Colonic mucosa (tissue), 4 donors: Measurements from ENCODE around the gene EYA2. TPM values are rescaled to one million over a fixed set of nuclear protein-coding genes. Genes with fewer than 3 reads are reported as not detected.

Experiments
- DNase-seq: peaks from one replicate; pipeline ENCODE4 v3.0.0-alpha.2; 2020
- H3K27ac ChIP-seq: fragments of 200-600 bp; one replicate; pipeline ENCODE4 v1.8.0; 2021
- H3K27me3 ChIP-seq: fragments of 200-600 bp; one replicate; pipeline ENCODE4 v1.8.0; 2021
- H3K36me3 ChIP-seq: fragments of 200-600 bp; one replicate; pipeline ENCODE4 v1.8.0; 2021
- H3K4me1 ChIP-seq: fragments of 200-600 bp; one replicate; pipeline ENCODE4 v1.8.0; 2021; ENCODE audit warnings: mild to moderate bottlenecking
- H3K4me3 ChIP-seq: fragments of 200-600 bp; one replicate; pipeline ENCODE4 v1.8.0; 2021
- H3K9ac ChIP-seq, 2 donors: one replicate each; pipeline ENCODE4 v1.7.0; 2013; ENCODE audit warnings: control low read depth in 2 of 2, low read depth in 2 of 2, low read length in 2 of 2
- H3K9me3 ChIP-seq: fragments of 200-600 bp; one replicate; pipeline ENCODE4 v1.8.0; 2021
- intact Hi-C: fragments of 100-400 bp; cut with DNase I; formaldehyde crosslinking; loops from one replicate; pipeline ENCODE4 v1.14.1; 2022
- total RNA-seq, 2 donors: library from RNA; stranded (reverse); fragmentation: NEBNext Ultra II Directional in 1 of 2; extraction: Animal tissue kit (Norgen Biotek cat#: 25700) in 1 of 2; gene quantifications; one replicate each; pipeline ENCODE4 v1.2.1, GENCODE V29; 2021
- TF ChIP-seq, protein P1 (sequence below): fragments of 200-600 bp; IDR thresholded peaks from one replicate; pipeline ENCODE4 v1.8.0; 2022; ENCODE audit warnings: antibody characterized with exemption, mild to moderate bottlenecking
- donor health status: healthy.
- donor health status: DM: no; HTN: no; CAD: no.
- donor health status: DM: no; HTN: no; CAD: no.

EYA2 gene
- total RNA-seq, 2 donors from 2014 or later: 8.9 to 16.8 TPM

- no peak for DNase-seq
- intact Hi-C loops: no loop called here
These were observed 46.8 kb downstream of the EYA2 start for GRCh38 chr20:46941404-46941803.

DNA sequence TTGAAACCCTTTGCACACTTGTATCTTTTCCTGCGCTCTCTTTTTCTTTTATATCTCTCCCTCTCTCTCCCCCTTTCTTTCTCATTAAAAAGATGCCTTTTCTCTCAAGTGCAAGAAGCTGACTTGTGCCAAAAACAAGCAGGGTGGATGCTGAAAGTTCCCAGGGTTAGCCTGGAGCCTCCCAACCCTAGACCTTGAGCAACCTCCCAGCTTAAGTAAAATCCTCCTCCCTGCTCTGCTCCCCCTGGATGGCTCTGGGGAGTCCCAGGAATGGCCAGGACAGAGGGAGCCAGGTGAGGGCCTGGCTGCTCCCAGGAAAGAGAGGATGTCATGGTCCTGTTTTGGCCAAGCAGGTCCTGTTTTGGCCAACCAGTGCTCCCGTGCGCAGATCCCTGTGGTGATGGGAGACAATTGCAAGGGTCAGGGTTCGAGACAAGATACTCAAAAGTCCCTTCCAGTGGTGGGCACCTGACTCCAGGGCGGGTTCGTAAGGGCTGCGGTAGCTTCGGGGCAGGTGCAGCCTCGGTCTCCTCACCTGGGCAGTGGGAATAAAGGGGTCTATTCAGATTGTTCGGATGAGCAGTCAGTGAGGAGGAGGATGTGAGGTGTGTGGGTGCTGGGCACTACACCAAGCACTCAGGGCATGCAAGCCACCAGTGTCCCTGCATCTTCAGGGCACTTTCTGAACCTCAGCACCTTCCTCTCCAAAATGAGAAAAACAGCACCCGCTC is 49.4 kb downstream of the EYA2 start:
- TF ChIP-seq, protein P1, sequence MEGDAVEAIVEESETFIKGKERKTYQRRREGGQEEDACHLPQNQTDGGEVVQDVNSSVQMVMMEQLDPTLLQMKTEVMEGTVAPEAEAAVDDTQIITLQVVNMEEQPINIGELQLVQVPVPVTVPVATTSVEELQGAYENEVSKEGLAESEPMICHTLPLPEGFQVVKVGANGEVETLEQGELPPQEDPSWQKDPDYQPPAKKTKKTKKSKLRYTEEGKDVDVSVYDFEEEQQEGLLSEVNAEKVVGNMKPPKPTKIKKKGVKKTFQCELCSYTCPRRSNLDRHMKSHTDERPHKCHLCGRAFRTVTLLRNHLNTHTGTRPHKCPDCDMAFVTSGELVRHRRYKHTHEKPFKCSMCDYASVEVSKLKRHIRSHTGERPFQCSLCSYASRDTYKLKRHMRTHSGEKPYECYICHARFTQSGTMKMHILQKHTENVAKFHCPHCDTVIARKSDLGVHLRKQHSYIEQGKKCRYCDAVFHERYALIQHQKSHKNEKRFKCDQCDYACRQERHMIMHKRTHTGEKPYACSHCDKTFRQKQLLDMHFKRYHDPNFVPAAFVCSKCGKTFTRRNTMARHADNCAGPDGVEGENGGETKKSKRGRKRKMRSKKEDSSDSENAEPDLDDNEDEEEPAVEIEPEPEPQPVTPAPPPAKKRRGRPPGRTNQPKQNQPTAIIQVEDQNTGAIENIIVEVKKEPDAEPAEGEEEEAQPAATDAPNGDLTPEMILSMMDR: no peak

More at GRCh38 chr20:46941404-46941803, 46.8 kb downstream of the EYA2 start:
- Histone ChIP-seq H3K36me3 (no peaks in the 10 kb centered on the region), H3K9me3 (no peaks in the 10 kb centered on the region), H3K27me3 (no peaks in the 10 kb centered on the region), H3K27ac (no peak overlapping the region), H3K4me3 (no peak overlapping the region), H3K4me1 (no peaks in the 10 kb centered on the region), H3K9ac (no peak overlapping the region)
- TF ChIP-seq, protein P1: no peak

DNA sequence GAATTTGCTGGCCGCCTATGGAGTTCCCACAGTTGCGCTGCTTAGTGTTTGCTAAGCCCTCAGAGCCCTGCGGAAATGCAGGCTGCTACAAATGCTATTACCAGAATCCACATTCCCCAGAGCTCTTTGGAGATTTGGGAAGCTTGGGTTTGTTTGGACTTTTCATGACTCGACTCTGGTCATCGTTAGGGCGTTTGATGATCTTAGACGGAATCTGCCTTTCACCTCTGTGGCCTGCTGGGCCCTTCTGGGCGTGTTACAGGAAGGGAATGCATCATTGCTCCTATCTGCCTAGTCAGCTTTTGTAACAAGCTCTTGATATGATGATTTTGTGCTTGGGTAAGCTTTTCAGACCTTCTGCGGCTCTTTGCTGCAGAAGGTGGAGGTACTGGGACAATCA is 50.8 kb downstream of the EYA2 start:
- intact Hi-C loops: no loop called here

More for the DNA sequence above, 49.4 kb downstream of the EYA2 start:
- Histone ChIP-seq H3K36me3 (no peaks in the 10 kb centered on the region), H3K4me1 (no peaks in the 10 kb centered on the region), H3K9me3 (no peaks in the 10 kb centered on the region), H3K9ac (no peak overlapping the region), H3K27ac (no peak overlapping the region), H3K27me3 (no peaks in the 10 kb centered on the region), H3K4me3 (no peak overlapping the region)
- intact Hi-C loops: no loop called here
- DNase-seq: no peak

GRCh38 chr20:46946181-46946624 is 51.6 kb downstream of the EYA2 start:
- intact Hi-C loops: no loop called here

More for the DNA sequence above, 50.8 kb downstream of the EYA2 start:
- Histone ChIP-seq H3K4me1 (no peaks in the 10 kb centered on the region), H3K9ac (no peak overlapping the region), H3K27ac (no peak overlapping the region), H3K36me3 (no peaks in the 10 kb centered on the region), H3K9me3 (no peaks in the 10 kb centered on the region), H3K4me3 (no peak overlapping the region), H3K27me3 (no peaks in the 10 kb centered on the region)
- no peak for DNase-seq
- TF ChIP-seq, protein P1: no peak

DNA sequence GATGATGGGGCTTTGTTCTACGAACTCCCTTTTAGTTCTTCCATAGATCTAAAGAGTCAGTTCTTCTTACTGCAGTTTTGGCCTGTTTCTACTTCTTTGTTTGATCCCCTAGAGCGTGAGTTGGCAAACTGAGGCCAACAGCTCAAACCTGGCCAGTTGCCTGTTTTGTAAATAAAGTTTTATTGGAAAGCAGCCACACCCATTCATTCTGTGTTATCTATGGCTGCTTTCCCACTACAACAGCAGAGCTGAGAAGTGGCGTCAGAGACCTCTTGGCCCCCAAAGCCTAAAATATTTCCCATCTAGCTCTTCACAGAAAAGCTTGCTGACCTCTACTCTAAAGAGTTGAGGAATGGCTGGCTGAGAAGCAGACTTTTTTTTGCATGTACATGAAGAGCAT is 52.2 kb downstream of the EYA2 start:
- H3K9me3 ChIP-seq: no peaks in the 10 kb centered on the region
- H3K36me3 ChIP-seq: no peaks in the 10 kb centered on the region
- H3K4me3 ChIP-seq: no peak overlapping the region
- no peaks in the 10 kb centered on the region for H3K4me1 ChIP-seq
- H3K27me3 ChIP-seq: no peaks in the 10 kb centered on the region
- no peak overlapping the region for H3K27ac ChIP-seq
- TF ChIP-seq, protein P1: no peak
- intact Hi-C loops: no loop called here
- peak; percentile 21 for DNase-seq
- H3K9ac ChIP-seq: no peak overlapping the region

More at GRCh38 chr20:46946181-46946624, 51.6 kb downstream of the EYA2 start:
- Histone ChIP-seq H3K4me1 (no peaks in the 10 kb centered on the region), H3K27me3 (no peaks in the 10 kb centered on the region), H3K27ac (no peak overlapping the region), H3K36me3 (no peaks in the 10 kb centered on the region), H3K9me3 (no peaks in the 10 kb centered on the region), H3K4me3 (no peak overlapping the region), H3K9ac (no peak overlapping the region)
- TF ChIP-seq, protein P1: no peak
- no peak for DNase-seq
